ENCODE results near the gene MRPS15. TPM values are rescaled to one million over a fixed set of nuclear protein-coding genes. Genes with fewer than 3 reads are reported as not detected.
"Not testable (repeated sequence)": the region's sequence is repeated elsewhere in the genome, so short reads cannot be mapped to it uniquely, and the experiment has no call there.

The MRPS15 gene
- total and polyA plus RNA-seq, 2 donors from 2014 or later, result 48.1 to 160 TPM

- Histone ChIP-seq H3K36me3 (ENCODE audit: control insufficient read depth in 2 of 3, insufficient read depth in 3 of 3, low read length in 3 of 3) (no peaks in the 10 kb centered on the region), H3K4me3 (ENCODE audit: low read length in 3 of 3) (no peak overlapping the region), H3K27ac (ENCODE audit: low read depth in 2 of 2, low read length in 2 of 2) (no peak overlapping the region), H3K9me3 (ENCODE audit: control insufficient read depth in 2 of 3, insufficient read depth in 1 of 3, low read length in 3 of 3) (no peaks in the 10 kb centered on the region), H3K27me3 (ENCODE audit: control insufficient read depth, insufficient read depth, low read length) (no peaks in the 10 kb centered on the region), H3K9ac (ENCODE audit: low read length in 3 of 3) (no peak overlapping the region), H3K4me1 (ENCODE audit: control insufficient read depth in 2 of 3, insufficient read depth in 2 of 3, low read depth in 1 of 3, low read length in 3 of 3) (no peaks in the 10 kb centered on the region)
- TF ChIP-seq, protein P1, sequence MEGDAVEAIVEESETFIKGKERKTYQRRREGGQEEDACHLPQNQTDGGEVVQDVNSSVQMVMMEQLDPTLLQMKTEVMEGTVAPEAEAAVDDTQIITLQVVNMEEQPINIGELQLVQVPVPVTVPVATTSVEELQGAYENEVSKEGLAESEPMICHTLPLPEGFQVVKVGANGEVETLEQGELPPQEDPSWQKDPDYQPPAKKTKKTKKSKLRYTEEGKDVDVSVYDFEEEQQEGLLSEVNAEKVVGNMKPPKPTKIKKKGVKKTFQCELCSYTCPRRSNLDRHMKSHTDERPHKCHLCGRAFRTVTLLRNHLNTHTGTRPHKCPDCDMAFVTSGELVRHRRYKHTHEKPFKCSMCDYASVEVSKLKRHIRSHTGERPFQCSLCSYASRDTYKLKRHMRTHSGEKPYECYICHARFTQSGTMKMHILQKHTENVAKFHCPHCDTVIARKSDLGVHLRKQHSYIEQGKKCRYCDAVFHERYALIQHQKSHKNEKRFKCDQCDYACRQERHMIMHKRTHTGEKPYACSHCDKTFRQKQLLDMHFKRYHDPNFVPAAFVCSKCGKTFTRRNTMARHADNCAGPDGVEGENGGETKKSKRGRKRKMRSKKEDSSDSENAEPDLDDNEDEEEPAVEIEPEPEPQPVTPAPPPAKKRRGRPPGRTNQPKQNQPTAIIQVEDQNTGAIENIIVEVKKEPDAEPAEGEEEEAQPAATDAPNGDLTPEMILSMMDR (IDR thresholded peaks at IDR 0.05; ENCODE audit: borderline replicate concordance, extremely low read depth, insufficient read depth), result no peak
- no peak for FAIRE-seq
- intact Hi-C loops (cut with DNase I), result no loop called here
- DNase-seq, result no peak
Observed at GRCh38 chr1:36481091-36481490, 16.9 kb upstream of the MRPS15 start.

DNA sequence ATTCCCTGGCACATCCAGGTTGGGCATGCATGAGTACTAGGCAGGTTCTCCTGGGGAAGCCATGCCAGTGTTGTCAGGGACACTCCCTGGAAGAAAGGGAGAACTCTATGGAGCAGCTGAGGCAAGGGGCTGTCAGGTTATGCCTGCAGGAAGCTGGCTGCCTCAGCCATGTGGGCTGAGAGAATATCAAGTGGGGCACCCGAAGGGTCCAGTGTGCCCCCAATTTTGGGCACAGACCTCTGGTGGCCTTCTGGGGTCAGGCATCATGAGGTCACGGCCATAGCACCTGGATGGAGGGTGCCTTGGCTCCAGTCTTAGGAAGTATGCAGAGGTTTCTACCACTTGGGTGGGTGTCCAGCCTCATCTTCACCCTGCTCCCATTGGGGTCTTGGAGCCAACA lies 16.0 kb upstream of the MRPS15 start:
- intact Hi-C loops (cut with DNase I), result no loop called here
- Histone ChIP-seq H3K27me3 (ENCODE audit: control insufficient read depth, insufficient read depth, low read length) (no peaks in the 10 kb centered on the region), H3K4me3 (ENCODE audit: low read length in 3 of 3) (no peak overlapping the region), H3K27ac (ENCODE audit: low read depth in 2 of 2, low read length in 2 of 2) (no peak overlapping the region), H3K9ac (ENCODE audit: low read length in 3 of 3) (no peak overlapping the region), H3K4me1 (ENCODE audit: control insufficient read depth in 2 of 3, insufficient read depth in 2 of 3, low read depth in 1 of 3, low read length in 3 of 3) (no peaks in the 10 kb centered on the region), H3K9me3 (ENCODE audit: control insufficient read depth in 2 of 3, insufficient read depth in 1 of 3, low read length in 3 of 3) (no peaks in the 10 kb centered on the region), H3K36me3 (ENCODE audit: control insufficient read depth in 2 of 3, insufficient read depth in 3 of 3, low read length in 3 of 3) (no peaks in the 10 kb centered on the region)
- DNase-seq (no peak), FAIRE-seq (no peak)
- TF ChIP-seq, protein P1 (IDR thresholded peaks at IDR 0.05; ENCODE audit: borderline replicate concordance, extremely low read depth, insufficient read depth), result no peak

GRCh38 chr1:36479505-36480051 lies 15.4 kb upstream of the MRPS15 start:
- H3K4me1 ChIP-seq (ENCODE audit: control insufficient read depth in 2 of 3, insufficient read depth in 2 of 3, low read depth in 1 of 3, low read length in 3 of 3), result no peaks in the 10 kb centered on the region
- no peak overlapping the region for H3K9ac ChIP-seq (ENCODE audit: low read length in 3 of 3)
- DNase-seq, result no peak
- H3K4me3 ChIP-seq (ENCODE audit: low read length in 3 of 3), result no peak overlapping the region
- H3K36me3 ChIP-seq (ENCODE audit: control insufficient read depth in 2 of 3, insufficient read depth in 3 of 3, low read length in 3 of 3), result no peaks in the 10 kb centered on the region
- intact Hi-C loops (cut with DNase I), result no loop called here
- TF ChIP-seq, protein P1 (IDR thresholded peaks at IDR 0.05; ENCODE audit: borderline replicate concordance, extremely low read depth, insufficient read depth), result no peak
- no peak overlapping the region for H3K27ac ChIP-seq (ENCODE audit: low read depth in 2 of 2, low read length in 2 of 2)
- no peaks in the 10 kb centered on the region for H3K9me3 ChIP-seq (ENCODE audit: control insufficient read depth in 2 of 3, insufficient read depth in 1 of 3, low read length in 3 of 3)
- no peak for FAIRE-seq
- no peaks in the 10 kb centered on the region for H3K27me3 ChIP-seq (ENCODE audit: control insufficient read depth, insufficient read depth, low read length)

- H3K27ac ChIP-seq (ENCODE audit: low read depth in 2 of 2, low read length in 2 of 2); intact Hi-C loops (cut with DNase I); H3K4me1 ChIP-seq (ENCODE audit: control insufficient read depth in 2 of 3, insufficient read depth in 2 of 3, low read depth in 1 of 3, low read length in 3 of 3); H3K36me3 ChIP-seq (ENCODE audit: control insufficient read depth in 2 of 3, insufficient read depth in 3 of 3, low read length in 3 of 3); H3K4me3 ChIP-seq (ENCODE audit: low read length in 3 of 3); DNase-seq; H3K9ac ChIP-seq (ENCODE audit: low read length in 3 of 3); FAIRE-seq; H3K27me3 ChIP-seq (ENCODE audit: control insufficient read depth, insufficient read depth, low read length); H3K9me3 ChIP-seq (ENCODE audit: control insufficient read depth in 2 of 3, insufficient read depth in 1 of 3, low read length in 3 of 3): not testable (repeated sequence)
Observed at GRCh38 chr1:36477615-36478014, 13.4 kb upstream of the MRPS15 start.

All from kidney (tissue), 14 donors.